GM12865 (cell line): Measurements from ENCODE around the gene MRC2.
A peak's percentile ranks its signal among the peaks of the same experiment; 100 is the strongest.

Experiments
- DNase-seq: peaks from one replicate; pipeline ENCODE4 v3.0.0; 2010; ENCODE audit warnings: low read depth
- H3K4me3 ChIP-seq: 2 replicates; pipeline ENCODE4 v1.5.1; 2011; ENCODE audit warnings: mild to moderate bottlenecking, low read depth, low read length, control low read depth
- TF ChIP-seq, protein P1 (sequence below): IDR thresholded peaks from 2 replicates; pipeline ENCODE4 v1.5.1; 2011; ENCODE audit warnings: low read length, control low read depth, low read depth, inconsistent platforms; ENCODE audit not compliant: insufficient read depth; ENCODE audit errors: missing control alignments

The MRC2 gene

GRCh38 chr17:62727916-62728672, 100.6 kb downstream of the MRC2 start:
- DNase-seq = peak; percentile 26
- TF ChIP-seq, protein P1, sequence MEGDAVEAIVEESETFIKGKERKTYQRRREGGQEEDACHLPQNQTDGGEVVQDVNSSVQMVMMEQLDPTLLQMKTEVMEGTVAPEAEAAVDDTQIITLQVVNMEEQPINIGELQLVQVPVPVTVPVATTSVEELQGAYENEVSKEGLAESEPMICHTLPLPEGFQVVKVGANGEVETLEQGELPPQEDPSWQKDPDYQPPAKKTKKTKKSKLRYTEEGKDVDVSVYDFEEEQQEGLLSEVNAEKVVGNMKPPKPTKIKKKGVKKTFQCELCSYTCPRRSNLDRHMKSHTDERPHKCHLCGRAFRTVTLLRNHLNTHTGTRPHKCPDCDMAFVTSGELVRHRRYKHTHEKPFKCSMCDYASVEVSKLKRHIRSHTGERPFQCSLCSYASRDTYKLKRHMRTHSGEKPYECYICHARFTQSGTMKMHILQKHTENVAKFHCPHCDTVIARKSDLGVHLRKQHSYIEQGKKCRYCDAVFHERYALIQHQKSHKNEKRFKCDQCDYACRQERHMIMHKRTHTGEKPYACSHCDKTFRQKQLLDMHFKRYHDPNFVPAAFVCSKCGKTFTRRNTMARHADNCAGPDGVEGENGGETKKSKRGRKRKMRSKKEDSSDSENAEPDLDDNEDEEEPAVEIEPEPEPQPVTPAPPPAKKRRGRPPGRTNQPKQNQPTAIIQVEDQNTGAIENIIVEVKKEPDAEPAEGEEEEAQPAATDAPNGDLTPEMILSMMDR = no peak
- no peak overlapping the region for H3K4me3 ChIP-seq

DNA sequence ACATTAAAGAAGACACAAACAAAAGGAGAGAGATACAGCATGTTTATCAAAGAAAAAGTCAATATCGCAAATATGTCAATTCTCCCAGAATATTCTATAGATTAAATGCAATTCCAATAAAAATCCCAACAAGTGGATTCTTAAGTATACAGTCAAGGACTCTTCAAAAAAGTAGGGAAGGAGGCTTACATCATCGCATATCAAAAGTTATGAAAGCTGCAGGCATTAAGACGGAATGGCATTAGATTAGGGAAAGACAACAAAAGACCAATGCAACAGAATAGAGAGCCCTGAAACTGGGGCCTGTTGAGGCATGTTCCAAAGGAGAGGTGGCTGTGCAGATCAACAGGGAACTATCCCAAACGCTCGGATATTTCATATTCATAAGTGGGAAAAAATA, 104.7 kb downstream of the MRC2 start:
- TF ChIP-seq, protein P1 = no peak
- no peak for DNase-seq
- H3K4me3 ChIP-seq = no peak overlapping the region

GRCh38 chr17:62735044-62735651, 107.7 kb downstream of the MRC2 start:
- no peak for DNase-seq
- no peak overlapping the region for H3K4me3 ChIP-seq
- TF ChIP-seq, protein P1 = no peak

- H3K4me3 ChIP-seq = no peak overlapping the region
- peak; percentile 67 for DNase-seq
- TF ChIP-seq, protein P1 = no peak
Measured at GRCh38 chr17:62737513-62737912, 110.0 kb downstream of the MRC2 start.

- DNase-seq = no peak
- H3K4me3 ChIP-seq = no peak overlapping the region
- TF ChIP-seq, protein P1 = no peak
Measured at GRCh38 chr17:62738281-62738680, 110.8 kb downstream of the MRC2 start.

- DNase-seq = no peak
- H3K4me3 ChIP-seq = no peak overlapping the region
- TF ChIP-seq, protein P1 = no peak
Measured at GRCh38 chr17:62739645-62740388, 112.3 kb downstream of the MRC2 start.
